ENCODE measurements around the gene NOS1AP.

- TF ChIP-seq RBM39 (optimal IDR thresholded peaks at IDR 0.05; ENCODE audit: low read depth, low read length) (no peak), POLR2A (conservative IDR thresholded peaks at IDR 0.05) (no peak), EZH2 (IDR thresholded peaks at IDR 0.05; ENCODE audit: borderline replicate concordance, low read depth, low read length) (no peak), MAX (CRISPR knock-in tag; IDR thresholded peaks at IDR 0.05) (no peak), JUND (IDR thresholded peaks at IDR 0.05; ENCODE audit: borderline replicate concordance, low read depth, low read length) (no peak), JUND (tag; IDR thresholded peaks at IDR 0.05; ENCODE audit: borderline replicate concordance, low read depth, low read length) (no peak), E4F1 (CRISPR knock-in tag; IDR thresholded peaks at IDR 0.05; ENCODE audit: borderline replicate concordance) (no peak), PHF8 (IDR thresholded peaks at IDR 0.05; ENCODE audit: borderline replicate concordance, low read length) (no peak), ASH1L (IDR thresholded peaks at IDR 0.05; ENCODE audit: borderline replicate concordance, low read depth, partially characterized antibody) (no peak), REST (IDR thresholded peaks at IDR 0.05; ENCODE audit: borderline replicate concordance) (no peak), REST (CRISPR knock-in tag; IDR thresholded peaks at IDR 0.05; ENCODE audit: low read depth) (no peak), CTCF (IDR thresholded peaks at IDR 0.05 in 2 of 3, conservative IDR thresholded peaks at IDR 0.05 in 1 of 3; ENCODE audit: insufficient read depth in 2 of 3, low read depth in 1 of 3, low read length in 3 of 3) (no peak), ZSCAN29 (IDR thresholded peaks at IDR 0.05) (no peak), E2F8 (IDR thresholded peaks at IDR 0.05; ENCODE audit: low read depth, partially characterized antibody) (no peak)
These were observed 146.4 kb downstream of the NOS1AP start for GRCh38 chr1:162215902-162216301.
